Endothelial cell of umbilical vein (primary cell): ENCODE measurements around the gene DNAJA4. TPM values are rescaled to one million over a fixed set of nuclear protein-coding genes. Genes with fewer than 3 reads are reported as not detected.

Source experiments
- BruUV-seq: library from RNA; stranded (reverse); fragments of 400-500 nt; replicated peaks from 2 replicates; lab custom pipeline; 2021; lab: Mats Ljungman, UMichigan
- CTCF ChIA-PET: fragments of 300-600, 350-600 bp; sonication (Branson Sonifier 250); formaldehyde crosslinking; loops from one replicate; lab custom pipeline; 2021; ENCODE audit warnings: antibody characterized with exemption, inconsistent platforms; lab: Charles Lee
- POLR2A ChIA-PET: fragments of 300-600, 350-600 bp; sonication (Branson Sonifier 250); formaldehyde crosslinking; loops from one replicate; lab custom pipeline; 2021; ENCODE audit warnings: antibody characterized with exemption, inconsistent platforms; lab: Charles Lee
- DNase-seq: peaks from one replicate; pipeline ENCODE4 v3.0.0-alpha.2; 2011; ENCODE audit warnings: low read depth, low spot score
- FAIRE-seq: peaks from 2 replicates; lab custom pipeline; 2011; peaks lifted over from hg19 to GRCh38; lab: Jason Lieb, UNC
- H2AFZ ChIP-seq: 2 replicates; pipeline ENCODE4 v1.6.0; 2012; ENCODE audit warnings: low read depth, low read length, control low read depth, inconsistent platforms
- H3K27ac ChIP-seq: 2 replicates; pipeline ENCODE4 v1.5.1; 2011; ENCODE audit warnings: low read depth, mild to moderate bottlenecking, control low read depth, low read length, moderate library complexity; ENCODE audit not compliant: insufficient read depth
- H3K27me3 ChIP-seq, 2 experiments: 2 replicates each; pipeline versions ENCODE4 v1.6.0 to v1.6.1; 2011; ENCODE audit warnings: low read length in 2 of 2, mixed read lengths in 1 of 2; ENCODE audit not compliant: control insufficient read depth in 2 of 2, insufficient read depth in 2 of 2
- H3K36me3 ChIP-seq, 2 experiments: 2 replicates in 1 of 2; 3 replicates in 1 of 2; pipeline ENCODE4 v1.5.1; 2011; ENCODE audit warnings: low read length in 2 of 2, mild to moderate bottlenecking in 1 of 2, moderate library complexity in 1 of 2; ENCODE audit not compliant: control insufficient read depth in 2 of 2, insufficient read depth in 2 of 2; ENCODE audit errors: extremely low read depth in 1 of 2
- H3K4me1 ChIP-seq: 3 replicates; pipeline ENCODE4 v1.5.1; 2011; ENCODE audit warnings: mild to moderate bottlenecking, low read length; ENCODE audit not compliant: control insufficient read depth, insufficient read depth; ENCODE audit errors: extremely low read depth
- H3K4me2 ChIP-seq: 2 replicates; pipeline ENCODE4 v1.6.1; 2011; ENCODE audit warnings: low read length, control low read depth, mixed read lengths; ENCODE audit not compliant: insufficient read depth
- H3K4me3 ChIP-seq, 3 experiments: fragments of 200-600 bp in 1 of 3; sonication (generic), shearing (Covaris generic) in 1 of 3; replicated peaks in 1 of 3; 2 replicates each; pipeline ENCODE4 v1.5.1; 2011 to 2016; ENCODE audit warnings: control low read depth in 3 of 3, low read length in 3 of 3, mild to moderate bottlenecking in 2 of 3, inconsistent platforms in 1 of 3, low read depth in 1 of 3, moderate library complexity in 1 of 3; ENCODE audit not compliant: insufficient read depth in 1 of 3
- H3K79me2 ChIP-seq: 2 replicates; pipeline ENCODE4 v1.6.0; 2012; ENCODE audit warnings: low read length, inconsistent platforms; ENCODE audit not compliant: control insufficient read depth, insufficient read depth
- H3K9ac ChIP-seq: replicated peaks from 2 replicates; pipeline ENCODE3; 2011; ENCODE audit warnings: low read length, control low read depth; ENCODE audit not compliant: insufficient read depth; ENCODE audit errors: extremely low read depth
- H3K9me1 ChIP-seq: replicated peaks from 3 replicates; pipeline ENCODE4 v1.6.0; 2011; ENCODE audit warnings: mild to moderate bottlenecking, low read length; ENCODE audit not compliant: control insufficient read depth, insufficient read depth; ENCODE audit errors: extremely low read depth
- H3K9me3 ChIP-seq: replicated peaks from 2 replicates; pipeline ENCODE4 v1.5.1; 2012; ENCODE audit warnings: low read length, inconsistent platforms; ENCODE audit not compliant: control insufficient read depth, insufficient read depth
- H4K20me1 ChIP-seq: replicated peaks from 2 replicates; pipeline ENCODE3; 2011; ENCODE audit warnings: mild to moderate bottlenecking, low read length; ENCODE audit not compliant: control insufficient read depth, insufficient read depth; ENCODE audit errors: extremely low read depth
- EZH2 ChIP-seq: IDR thresholded peaks from 2 replicates; pipeline ENCODE4 v1.6.1; 2012; ENCODE audit warnings: borderline replicate concordance, low read depth, mild to moderate bottlenecking, moderate library complexity, low read length, inconsistent platforms; ENCODE audit not compliant: severe bottlenecking
- FOS ChIP-seq: IDR thresholded peaks from 2 replicates; pipeline ENCODE4 v1.6.1; 2011; ENCODE audit warnings: mild to moderate bottlenecking, low read length, moderate library complexity, borderline replicate concordance; ENCODE audit not compliant: insufficient read depth
- GATA2 ChIP-seq: IDR thresholded peaks from 2 replicates; pipeline ENCODE4 v1.7.0; 2011; ENCODE audit warnings: low read depth, mild to moderate bottlenecking, moderate library complexity, mixed read lengths, low read length; ENCODE audit not compliant: insufficient read length, insufficient read depth
- JUN ChIP-seq: IDR thresholded peaks from 2 replicates; pipeline ENCODE4 v1.6.1; 2011; ENCODE audit warnings: borderline replicate concordance, low read depth; ENCODE audit not compliant: insufficient read length, insufficient read depth
- MYC ChIP-seq: IDR thresholded peaks from one replicate; pipeline ENCODE4 v1.6.1; 2011; ENCODE audit warnings: mild to moderate bottlenecking, low read depth, low read length
- POLR2A ChIP-seq: IDR thresholded peaks from 2 replicates; pipeline ENCODE4 v1.6.1; 2012; ENCODE audit warnings: low read depth, mild to moderate bottlenecking, control low read depth, low read length
- POLR2AphosphoS5 ChIP-seq: IDR thresholded peaks from 2 replicates; pipeline ENCODE4 v1.6.1; 2012; ENCODE audit warnings: low read depth, mild to moderate bottlenecking, control low read depth, low read length, moderate library complexity; ENCODE audit not compliant: insufficient read depth
- dilution Hi-C: fragments of 300-500 bp; cut with MboI; formaldehyde crosslinking; loops from one replicate; pipeline ENCODE4 v1.15.0; 2019; ENCODE audit warnings: low sequenced_read_pairs; ENCODE audit not compliant: extremely low pct_ligation_motif_present
- intact Hi-C: fragments of 100-400 bp; cut with micrococcal nuclease; formaldehyde crosslinking; loops from one replicate; pipeline ENCODE4 v1.10.0; 2022
- polyA plus RNA-seq, 4 experiments: library from polyadenylated mRNA; depleted of rRNA in 3 of 4; stranded (reverse) in 3 of 4; unstranded in 1 of 4; fragments of >200 nt; gene quantifications; 2 replicates each; pipeline versions ENCODE4 v1.2.1 to v1.2.3, GENCODE V29; 2011 to 2012; ENCODE audit warnings: missing spikeins in 1 of 4
- total RNA-seq: library from RNA; stranded (reverse); gene quantifications from 2 replicates; pipeline ENCODE4 v1.2.3, GENCODE V29; 2021
- TF ChIP-seq, protein P1 (sequence below): IDR thresholded peaks from 2 replicates; pipeline ENCODE4 v1.6.1; 2011; ENCODE audit not compliant: insufficient read depth, insufficient read length
- TF ChIP-seq, protein P2 (sequence below), 2 donors: IDR thresholded peaks; 1 replicate in 1 of 2; 2 replicates in 1 of 2; pipeline ENCODE4 v1.5.1; 2011; ENCODE audit warnings: low read length in 2 of 2, mild to moderate bottlenecking in 2 of 2, moderate library complexity in 2 of 2, control low read depth in 1 of 2, inconsistent platforms in 1 of 2, low read depth in 1 of 2; ENCODE audit not compliant: insufficient read depth in 1 of 2; ENCODE audit errors: extremely low read depth in 1 of 2

DNAJA4 gene
- total and polyA plus RNA-seq, 2 donors (not counting 3 experiments of a cell fraction or from before 2014, with no cell fraction given), result 17.3 to 21.3 TPM

DNA sequence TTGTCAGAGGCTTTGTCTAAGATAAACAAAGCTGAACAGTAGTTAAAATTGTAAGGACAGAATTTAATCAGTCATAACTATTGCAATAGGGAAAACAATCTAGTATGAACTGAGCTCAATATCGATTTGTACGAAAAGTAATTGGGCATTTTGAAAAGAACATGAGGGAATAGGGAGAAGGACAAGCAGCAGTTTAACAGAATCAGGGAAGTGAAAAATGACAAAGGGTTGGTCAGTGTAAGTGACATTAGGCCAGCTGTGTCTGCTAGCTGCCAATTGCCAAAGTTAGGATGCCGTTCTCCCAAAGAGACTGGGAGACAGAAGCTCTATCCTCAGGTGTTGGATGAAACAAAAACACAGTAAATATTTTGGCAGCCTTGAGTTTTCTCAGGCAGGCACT, 3.3 kb upstream of the DNAJA4 start:
- no peaks in the 10 kb centered on the region for H3K36me3 ChIP-seq
- H3K79me2 ChIP-seq, result peaks cover 8% of the 10 kb centered on the region
- ChIA-PET POLR2A (no interaction called here), CTCF (interaction anchor here (0.6 to 0.8 kb wide), 2 partner anchors 34 to 67 kb away, joined by 3 to 5 read pairs; no protein-coding TSS in a partner anchor)
- DNase-seq (no peak), FAIRE-seq (no peak)
- peaks cover 0 to 3% of the 10 kb centered on the region in 2 experiments for H3K27me3 ChIP-seq
- no peak overlapping the region for H3K4me2 ChIP-seq
- no peaks in the 10 kb centered on the region for H3K9me1 ChIP-seq
- no peak overlapping the region for H3K4me3 ChIP-seq
- no peak overlapping the region for H2AFZ ChIP-seq
- no peaks in the 10 kb centered on the region for H4K20me1 ChIP-seq
- intact Hi-C loops, result no loop called here
- no TSS peak for BruUV-seq
- H3K9me3 ChIP-seq, result no peaks in the 10 kb centered on the region
- dilution Hi-C loops, result no loop called here
- peaks cover 7% of the 10 kb centered on the region for H3K4me1 ChIP-seq
- TF ChIP-seq FOS, result no peak
- TF ChIP-seq EZH2, result no peak
- TF ChIP-seq, protein P1, sequence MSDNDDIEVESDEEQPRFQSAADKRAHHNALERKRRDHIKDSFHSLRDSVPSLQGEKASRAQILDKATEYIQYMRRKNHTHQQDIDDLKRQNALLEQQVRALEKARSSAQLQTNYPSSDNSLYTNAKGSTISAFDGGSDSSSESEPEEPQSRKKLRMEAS, result no peak
- TF ChIP-seq MYC, result no peak
- no peak for TF ChIP-seq GATA2
- H3K27ac ChIP-seq, result no peak overlapping the region
- no peak overlapping the region for H3K9ac ChIP-seq

DNA sequence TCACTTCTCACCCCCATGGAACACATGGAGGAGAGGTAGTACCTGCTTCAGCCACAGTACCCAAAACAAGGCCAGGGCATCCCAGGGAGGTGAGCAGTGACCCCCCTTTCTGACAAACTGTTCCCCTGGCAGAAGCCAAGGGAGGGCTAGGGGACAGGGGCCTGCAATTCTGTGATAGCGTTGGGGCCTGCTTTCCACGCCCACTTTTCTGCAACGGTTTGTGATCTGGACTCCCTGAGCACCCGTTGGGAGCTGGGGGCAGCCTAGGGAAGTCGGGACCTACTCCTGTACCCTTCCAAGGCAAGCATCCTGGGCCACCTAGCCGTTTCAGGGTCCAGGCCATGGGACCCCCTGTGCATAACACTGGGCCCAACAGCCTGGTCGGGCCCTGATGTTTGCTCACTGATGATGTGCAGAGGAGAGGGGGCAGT, 996 bp upstream of the DNAJA4 start:
- H2AFZ ChIP-seq, result no peak overlapping the region
- no peak for FAIRE-seq
- H3K27me3 ChIP-seq, result no peaks in the 10 kb centered on the region
- TF ChIP-seq JUN, result no peak
- TF ChIP-seq EZH2, result no peak
- no peak for TF ChIP-seq POLR2AphosphoS5
- no peak for TF ChIP-seq GATA2
- no peak for TF ChIP-seq MYC
- TF ChIP-seq, protein P2, sequence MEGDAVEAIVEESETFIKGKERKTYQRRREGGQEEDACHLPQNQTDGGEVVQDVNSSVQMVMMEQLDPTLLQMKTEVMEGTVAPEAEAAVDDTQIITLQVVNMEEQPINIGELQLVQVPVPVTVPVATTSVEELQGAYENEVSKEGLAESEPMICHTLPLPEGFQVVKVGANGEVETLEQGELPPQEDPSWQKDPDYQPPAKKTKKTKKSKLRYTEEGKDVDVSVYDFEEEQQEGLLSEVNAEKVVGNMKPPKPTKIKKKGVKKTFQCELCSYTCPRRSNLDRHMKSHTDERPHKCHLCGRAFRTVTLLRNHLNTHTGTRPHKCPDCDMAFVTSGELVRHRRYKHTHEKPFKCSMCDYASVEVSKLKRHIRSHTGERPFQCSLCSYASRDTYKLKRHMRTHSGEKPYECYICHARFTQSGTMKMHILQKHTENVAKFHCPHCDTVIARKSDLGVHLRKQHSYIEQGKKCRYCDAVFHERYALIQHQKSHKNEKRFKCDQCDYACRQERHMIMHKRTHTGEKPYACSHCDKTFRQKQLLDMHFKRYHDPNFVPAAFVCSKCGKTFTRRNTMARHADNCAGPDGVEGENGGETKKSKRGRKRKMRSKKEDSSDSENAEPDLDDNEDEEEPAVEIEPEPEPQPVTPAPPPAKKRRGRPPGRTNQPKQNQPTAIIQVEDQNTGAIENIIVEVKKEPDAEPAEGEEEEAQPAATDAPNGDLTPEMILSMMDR (IDR thresholded peaks at IDR 0.05; ENCODE audit: extremely low read depth in 1 of 2, insufficient read depth in 1 of 2, low read depth in 1 of 2, low read length in 2 of 2), result no peak
- no peak for TF ChIP-seq POLR2A
- TF ChIP-seq, protein P1, result no peak
- TF ChIP-seq FOS, result no peak
- DNase-seq, result no peak
- ChIA-PET POLR2A (no interaction called here), CTCF (no interaction called here)
- H3K4me1 ChIP-seq, result peaks cover 7% of the 10 kb centered on the region
- no peak overlapping the region for H3K9ac ChIP-seq
- no TSS peak for BruUV-seq
- H4K20me1 ChIP-seq, result no peaks in the 10 kb centered on the region
- H3K9me3 ChIP-seq, result no peaks in the 10 kb centered on the region
- H3K27ac ChIP-seq, result no peak overlapping the region
- no peak overlapping the region for H3K4me2 ChIP-seq
- peaks cover 19% of the 10 kb centered on the region for H3K79me2 ChIP-seq
- dilution Hi-C loops (no loop called here), intact Hi-C loops (no loop called here)
- H3K4me3 ChIP-seq, result no peak overlapping the region
- H3K9me1 ChIP-seq, result no peaks in the 10 kb centered on the region
- no peaks in the 10 kb centered on the region for H3K36me3 ChIP-seq
